ENCODE measurements around the gene TEX29. TPM values are rescaled to one million over a fixed set of nuclear protein-coding genes. Genes with fewer than 3 reads are reported as not detected.

TEX29 gene
- total RNA-seq, 1 experiment from 2014 or later: 0.45 TPM

- no peak for TF ChIP-seq CTCF (conservative IDR thresholded peaks at IDR 0.05; ENCODE audit: low read depth, low read length)
- TF ChIP-seq EZH2 (IDR thresholded peaks at IDR 0.05; ENCODE audit: borderline replicate concordance, low read depth, low read length, poor library complexity, severe bottlenecking): no peak
- Histone ChIP-seq H3K27me3 (replicated peaks; ENCODE audit: insufficient read depth, low read depth, low read length, poor library complexity) (no peaks in the 10 kb centered on the region), H3K4me3 (ENCODE audit: low read depth, low read length, poor library complexity, severe bottlenecking) (no peak overlapping the region), H3K36me3 (ENCODE audit: insufficient read depth, low read length, poor library complexity, severe bottlenecking) (no peaks in the 10 kb centered on the region), H3K9me3 (ENCODE audit: low read depth, low read length, poor library complexity, severe bottlenecking) (no peaks in the 10 kb centered on the region), H3K27ac (ENCODE audit: low read depth, low read length, poor library complexity, severe bottlenecking) (no peak overlapping the region), H3K4me1 (ENCODE audit: insufficient read depth, low read length, poor library complexity, severe bottlenecking) (no peaks in the 10 kb centered on the region)
- DNase-seq (ENCODE audit: low spot score): no peak
- intact Hi-C loops (cut with micrococcal nuclease; ENCODE audit: unreplicated experiment): no loop called here
- BruUV-seq (replicated peaks): no TSS peak
- POLR2A ChIA-PET (ENCODE audit: low non-redundant PET): no interaction called here
- CTCF ChIA-PET: no interaction called here
These were observed 72.0 kb downstream of the TEX29 start for GRCh38 chr13:111392486-111392885.

- no peak for TF ChIP-seq CTCF (conservative IDR thresholded peaks at IDR 0.05; ENCODE audit: low read depth, low read length)
- no peak for TF ChIP-seq EZH2 (IDR thresholded peaks at IDR 0.05; ENCODE audit: borderline replicate concordance, low read depth, low read length, poor library complexity, severe bottlenecking)
- no peaks in the 10 kb centered on the region for H3K9me3 ChIP-seq (ENCODE audit: low read depth, low read length, poor library complexity, severe bottlenecking)
- CTCF ChIA-PET: no interaction called here
- DNase-seq (ENCODE audit: low spot score): no peak
- no peaks in the 10 kb centered on the region for H3K4me1 ChIP-seq (ENCODE audit: insufficient read depth, low read length, poor library complexity, severe bottlenecking)
- no TSS peak for BruUV-seq (replicated peaks)
- H3K27ac ChIP-seq (ENCODE audit: low read depth, low read length, poor library complexity, severe bottlenecking): no peak overlapping the region
- no peaks in the 10 kb centered on the region for H3K36me3 ChIP-seq (ENCODE audit: insufficient read depth, low read length, poor library complexity, severe bottlenecking)
- POLR2A ChIA-PET (ENCODE audit: low non-redundant PET): no interaction called here
- intact Hi-C loops (cut with micrococcal nuclease; ENCODE audit: unreplicated experiment): no loop called here
- no peak overlapping the region for H3K4me3 ChIP-seq (ENCODE audit: low read depth, low read length, poor library complexity, severe bottlenecking)
- no peaks in the 10 kb centered on the region for H3K27me3 ChIP-seq (replicated peaks; ENCODE audit: insufficient read depth, low read depth, low read length, poor library complexity)
These were observed 72.9 kb downstream of the TEX29 start for GRCh38 chr13:111393221-111393790.

Other genes with a start within 250 kb of the TEX29 start
- 39.9 and 41.7 TPM in 2 replicates for gene ARHGEF7, start 205.3 kb upstream of the TEX29 start, total RNA-seq (2021)